Measurements from ENCODE around the gene NSF. TPM values are rescaled to one million over a fixed set of nuclear protein-coding genes. Genes with fewer than 3 reads are reported as not detected.
A peak's percentile ranks its signal among the peaks of the same experiment; 100 is the strongest.
"Not testable (repeated sequence)": the region's sequence is repeated elsewhere in the genome, so short reads cannot be mapped to it uniquely, and the experiment has no call there.

Gene NSF
- total RNA-seq, result 10 to 100 TPM; 31.5 to 37.4 TPM
- 42.9 TPM for polyA plus RNA-seq (ENCODE audit: insufficient read depth, low read depth, low replicate concordance)
- long read RNA-seq, donor 1, transcript NSF-201 (21 exons, 3,983 nt), result major isoform, 6 of 27 reads
- long read RNA-seq, donor 1, partial matches to known transcripts, result 19 of 27 reads
- long read RNA-seq, donor 1, other reads (novel, unspliced or antisense), result 0 of 27 reads
- long read RNA-seq, donor 2, partial matches to known transcripts, result 9 of 12 reads
- long read RNA-seq, donor 2, other reads (novel, unspliced or antisense), result 0 of 12 reads

- H3K9me3 ChIP-seq; H3K36me3 ChIP-seq (ENCODE audit: low read depth, missing control alignments); H3K4me3 ChIP-seq; DNase-seq; H3K27me3 ChIP-seq; H3K4me1 ChIP-seq; H3K27ac ChIP-seq; intact Hi-C loops (cut with DNase I; ENCODE audit: low total_unique reads): not testable (repeated sequence)
- WGBS, 2 donors, result no CpG with 5 or more reads among the region's 95 CpGs
Observed at GRCh38 chr17:46590157-46591146, at the start of gene NSF. Gene NSF (plus strand): TSS chr17:46590669. CDS start chr17:46590776, 107 bp downstream.

- H3K4me3 ChIP-seq; H3K27me3 ChIP-seq; H3K27ac ChIP-seq; H3K36me3 ChIP-seq (ENCODE audit: low read depth, missing control alignments); H3K4me1 ChIP-seq; H3K9me3 ChIP-seq; intact Hi-C loops (cut with DNase I; ENCODE audit: low total_unique reads); DNase-seq: not testable (repeated sequence)
- 94 to 98% methylated on average over 7 to 9 of the region's 10 CpGs for WGBS, 2 donors
Observed at GRCh38 chr17:46548607-46549006, 41.9 kb upstream of the NSF start.

- intact Hi-C loops (cut with DNase I; ENCODE audit: low total_unique reads); DNase-seq; H3K27me3 ChIP-seq; H3K4me1 ChIP-seq; H3K9me3 ChIP-seq; H3K36me3 ChIP-seq (ENCODE audit: low read depth, missing control alignments); H3K4me3 ChIP-seq; H3K27ac ChIP-seq: not testable (repeated sequence)
- WGBS, 2 donors, result no CpG with 5 or more reads among the region's 20 CpGs
Observed at GRCh38 chr17:46559155-46559554, 31.3 kb upstream of the NSF start.

GRCh38 chr17:46560048-46560447, 30.4 kb upstream of the NSF start:
- H3K27ac ChIP-seq; H3K27me3 ChIP-seq; H3K9me3 ChIP-seq; DNase-seq; H3K4me3 ChIP-seq; intact Hi-C loops (cut with DNase I; ENCODE audit: low total_unique reads); H3K36me3 ChIP-seq (ENCODE audit: low read depth, missing control alignments); H3K4me1 ChIP-seq: not testable (repeated sequence)
- no CpG with 5 or more reads among the region's 3 CpGs for WGBS, 2 donors

- no CpG with 5 or more reads among the region's 2 CpGs for WGBS, 2 donors
- H3K9me3 ChIP-seq; H3K36me3 ChIP-seq (ENCODE audit: low read depth, missing control alignments); intact Hi-C loops (cut with DNase I; ENCODE audit: low total_unique reads); H3K27me3 ChIP-seq; H3K4me3 ChIP-seq; DNase-seq; H3K4me1 ChIP-seq; H3K27ac ChIP-seq: not testable (repeated sequence)
Observed at GRCh38 chr17:46566284-46566683, 24.2 kb upstream of the NSF start.

GRCh38 chr17:46566980-46567379, 23.5 kb upstream of the NSF start:
- intact Hi-C loops (cut with DNase I; ENCODE audit: low total_unique reads); H3K27me3 ChIP-seq; H3K4me1 ChIP-seq; H3K9me3 ChIP-seq; DNase-seq; H3K4me3 ChIP-seq; H3K36me3 ChIP-seq (ENCODE audit: low read depth, missing control alignments); H3K27ac ChIP-seq: not testable (repeated sequence)
- no CpG with 5 or more reads among the region's 1 CpG for WGBS, 2 donors

GRCh38 chr17:46571796-46572195, 18.7 kb upstream of the NSF start:
- H3K4me3 ChIP-seq; DNase-seq; H3K36me3 ChIP-seq (ENCODE audit: low read depth, missing control alignments); H3K27me3 ChIP-seq; H3K27ac ChIP-seq; H3K4me1 ChIP-seq; intact Hi-C loops (cut with DNase I; ENCODE audit: low total_unique reads); H3K9me3 ChIP-seq: not testable (repeated sequence)
- WGBS, 2 donors, result no CpG with 5 or more reads among the region's 4 CpGs

GRCh38 chr17:46579083-46580075, 11.1 kb upstream of the NSF start, which contains the start of gene ARL17A:
Gene ARL17A (minus strand): TSS chr17:46579691. CDS start chr17:46576322, 3,369 bp downstream.
- peak within 1 kb of the TSS in 1 of 2 donors; percentile 66 for H3K27ac ChIP-seq
- peak; percentile 81 for DNase-seq
- H3K4me1 ChIP-seq; H3K27me3 ChIP-seq; H3K36me3 ChIP-seq (ENCODE audit: low read depth, missing control alignments); H3K4me3 ChIP-seq; H3K9me3 ChIP-seq; intact Hi-C loops (cut with DNase I; ENCODE audit: low total_unique reads): not testable (repeated sequence)
- no CpG with 5 or more reads among the region's 65 CpGs for WGBS, 2 donors

GRCh38 chr17:46580082-46580481, 10.4 kb upstream of the NSF start:
- H3K4me1 ChIP-seq; H3K36me3 ChIP-seq (ENCODE audit: low read depth, missing control alignments); H3K27me3 ChIP-seq; H3K4me3 ChIP-seq; DNase-seq; H3K9me3 ChIP-seq; intact Hi-C loops (cut with DNase I; ENCODE audit: low total_unique reads): not testable (repeated sequence)
- H3K27ac ChIP-seq, result peak overlapping the region in 1 of 2 donors; percentile 66
- 7 to 31% methylated on average over 5 to 10 of the region's 18 CpGs for WGBS, 2 donors

- intact Hi-C loops (cut with DNase I; ENCODE audit: low total_unique reads); H3K36me3 ChIP-seq (ENCODE audit: low read depth, missing control alignments): not testable (repeated sequence)
- no CpG with 5 or more reads among the region's 3 CpGs for WGBS, 2 donors
Observed at GRCh38 chr17:46585444-46585843, 5.0 kb upstream of the NSF start.

GRCh38 chr17:46591332-46591731, 863 bp downstream of the NSF start:
- H3K4me3 ChIP-seq; DNase-seq; H3K27me3 ChIP-seq; H3K27ac ChIP-seq; H3K9me3 ChIP-seq; H3K36me3 ChIP-seq (ENCODE audit: low read depth, missing control alignments); H3K4me1 ChIP-seq; intact Hi-C loops (cut with DNase I; ENCODE audit: low total_unique reads): not testable (repeated sequence)
- WGBS, 2 donors, result no CpG with 5 or more reads among the region's 7 CpGs

More at GRCh38 chr17:46585444-46585843, 5.0 kb upstream of the NSF start:
- not testable (repeated sequence) for DNase-seq, H3K27me3 ChIP-seq, H3K4me3 ChIP-seq, H3K27ac ChIP-seq, H3K4me1 ChIP-seq, H3K9me3 ChIP-seq

Measured in testis (tissue), 5 donors.